Muscle layer of colon (tissue), 2 donors: ENCODE results near the gene HOXD8.
A peak's percentile ranks its signal among the peaks of the same experiment; 100 is the strongest.

Experiments
- H3K27ac ChIP-seq: one replicate; pipeline ENCODE4 v1.7.0; 2013; ENCODE audit warnings: low read depth, mild to moderate bottlenecking, low read length, moderate library complexity
- H3K27me3 ChIP-seq, 2 donors: one replicate each; pipeline ENCODE4 v1.7.0; 2013; ENCODE audit warnings: low read length in 2 of 2, mild to moderate bottlenecking in 2 of 2; ENCODE audit not compliant: insufficient read depth in 2 of 2, control insufficient read depth in 1 of 2
- H3K36me3 ChIP-seq: one replicate; pipeline ENCODE4 v1.7.0; 2013; ENCODE audit warnings: mild to moderate bottlenecking, low read length; ENCODE audit not compliant: insufficient read depth
- H3K4me1 ChIP-seq: one replicate; pipeline ENCODE4 v1.7.0; 2013; ENCODE audit warnings: mild to moderate bottlenecking, low read length; ENCODE audit not compliant: insufficient read depth
- H3K4me3 ChIP-seq, 2 donors: one replicate each; pipeline ENCODE4 v1.7.0; 2013; ENCODE audit warnings: low read length in 2 of 2, low read depth in 1 of 2, mild to moderate bottlenecking in 1 of 2, moderate library complexity in 1 of 2
- H3K9ac ChIP-seq: one replicate; pipeline ENCODE4 v1.7.0; 2013; ENCODE audit warnings: low read length
- H3K9me3 ChIP-seq: one replicate; pipeline ENCODE4 v1.7.0; 2013; ENCODE audit warnings: mild to moderate bottlenecking, low read length
- donor health status: abdominal sarcoma.
- donor health status: Adenocarcinoma of cecum.

HOXD8 gene

GRCh38 chr2:176162911-176163671, 33.6 kb downstream of the HOXD8 start:
- no peaks in the 10 kb centered on the region for H3K9me3 ChIP-seq
- peaks cover 19% of the 10 kb centered on the region for H3K4me1 ChIP-seq
- no peak overlapping the region for H3K9ac ChIP-seq
- no peaks in the 10 kb centered on the region for H3K36me3 ChIP-seq
- peaks cover 4 to 40% of the 10 kb centered on the region in 2 donors for H3K27me3 ChIP-seq
- H3K27ac ChIP-seq, result no peak overlapping the region
- no peak overlapping the region for H3K4me3 ChIP-seq

GRCh38 chr2:176163672-176164056, 34.2 kb downstream of the HOXD8 start:
- no peak overlapping the region for H3K9ac ChIP-seq
- no peaks in the 10 kb centered on the region for H3K36me3 ChIP-seq
- H3K4me3 ChIP-seq, result no peak overlapping the region
- no peaks in the 10 kb centered on the region for H3K9me3 ChIP-seq
- peaks cover 19% of the 10 kb centered on the region for H3K4me1 ChIP-seq
- H3K27me3 ChIP-seq, result peaks cover 0 to 40% of the 10 kb centered on the region in 2 donors
- H3K27ac ChIP-seq, result no peak overlapping the region

GRCh38 chr2:176164201-176164600, 34.7 kb downstream of the HOXD8 start:
- H3K36me3 ChIP-seq, result no peaks in the 10 kb centered on the region
- H3K4me1 ChIP-seq, result peaks cover 19% of the 10 kb centered on the region
- peaks cover 0 to 40% of the 10 kb centered on the region in 2 donors for H3K27me3 ChIP-seq
- peak overlapping the region in 1 of 2 donors; percentile 12 for H3K4me3 ChIP-seq
- no peaks in the 10 kb centered on the region for H3K9me3 ChIP-seq
- no peak overlapping the region for H3K9ac ChIP-seq
- H3K27ac ChIP-seq, result no peak overlapping the region

GRCh38 chr2:176164611-176165369, 35.3 kb downstream of the HOXD8 start:
- H3K27me3 ChIP-seq, result peaks cover 0 to 37% of the 10 kb centered on the region in 2 donors

GRCh38 chr2:176165370-176166050, 36.0 kb downstream of the HOXD8 start:
- Histone ChIP-seq H3K4me3 (peak overlapping the region in 1 of 2 donors; percentile 12), H3K4me1 (peaks cover 18% of the 10 kb centered on the region), H3K9ac (no peak overlapping the region), H3K9me3 (no peaks in the 10 kb centered on the region), H3K27ac (no peak overlapping the region), H3K36me3 (no peaks in the 10 kb centered on the region), H3K27me3 (peaks cover 0 to 32% of the 10 kb centered on the region in 2 donors)

More at GRCh38 chr2:176164611-176165369, 35.3 kb downstream of the HOXD8 start:
- Histone ChIP-seq H3K4me3 (peak overlapping the region in 1 of 2 donors; percentile 12), H3K9me3 (no peaks in the 10 kb centered on the region), H3K9ac (no peak overlapping the region), H3K27ac (no peak overlapping the region), H3K4me1 (peaks cover 19% of the 10 kb centered on the region), H3K36me3 (no peaks in the 10 kb centered on the region)

GRCh38 chr2:176166272-176166671, 36.8 kb downstream of the HOXD8 start:
- Histone ChIP-seq H3K27me3 (peaks cover 0 to 33% of the 10 kb centered on the region in 2 donors), H3K27ac (no peak overlapping the region), H3K4me3 (no peak overlapping the region), H3K36me3 (no peaks in the 10 kb centered on the region), H3K4me1 (peaks cover 11% of the 10 kb centered on the region), H3K9me3 (no peaks in the 10 kb centered on the region), H3K9ac (no peak overlapping the region)

- no peaks in the 10 kb centered on the region for H3K9me3 ChIP-seq
- H3K9ac ChIP-seq, result no peak overlapping the region
- no peaks in the 10 kb centered on the region for H3K36me3 ChIP-seq
- no peak overlapping the region for H3K27ac ChIP-seq
- peaks cover 0 to 38% of the 10 kb centered on the region in 2 donors for H3K27me3 ChIP-seq
- H3K4me1 ChIP-seq, result peaks cover 6% of the 10 kb centered on the region
- no peak overlapping the region for H3K4me3 ChIP-seq
These were observed 37.9 kb downstream of the HOXD8 start for GRCh38 chr2:176167398-176167797.

GRCh38 chr2:176169181-176169580, 39.7 kb downstream of the HOXD8 start:
- Histone ChIP-seq H3K36me3 (no peaks in the 10 kb centered on the region), H3K27ac (no peak overlapping the region), H3K9me3 (no peaks in the 10 kb centered on the region), H3K4me1 (peaks cover 6% of the 10 kb centered on the region), H3K4me3 (no peak overlapping the region), H3K27me3 (peaks cover 0 to 32% of the 10 kb centered on the region in 2 donors), H3K9ac (no peak overlapping the region)

- Histone ChIP-seq H3K27ac (no peak overlapping the region), H3K9me3 (no peaks in the 10 kb centered on the region), H3K36me3 (no peaks in the 10 kb centered on the region), H3K4me1 (peaks cover 3% of the 10 kb centered on the region), H3K4me3 (no peak overlapping the region), H3K27me3 (peaks cover 0 to 32% of the 10 kb centered on the region in 2 donors), H3K9ac (no peak overlapping the region)
These were observed 40.2 kb downstream of the HOXD8 start for GRCh38 chr2:176169711-176170110.

GRCh38 chr2:176170602-176171305, 41.2 kb downstream of the HOXD8 start:
- H3K27ac ChIP-seq, result no peak overlapping the region
- H3K36me3 ChIP-seq, result no peaks in the 10 kb centered on the region
- H3K27me3 ChIP-seq, result peaks cover 0 to 38% of the 10 kb centered on the region in 2 donors
- peaks cover 7% of the 10 kb centered on the region for H3K4me1 ChIP-seq
- H3K4me3 ChIP-seq, result no peak overlapping the region
- no peaks in the 10 kb centered on the region for H3K9me3 ChIP-seq
- H3K9ac ChIP-seq, result no peak overlapping the region
